DOHH2 (cell line): ENCODE measurements around the gene DHRS7B.

Experiments
- H3F3A ChIP-seq: fragments of 200-600 bp; sonication (generic), shearing (Covaris generic); 2 replicates; pipeline ENCODE4 v1.6.0; 2016; ENCODE audit warnings: antibody characterized with exemption, mild to moderate bottlenecking; ENCODE audit not compliant: control insufficient read depth, insufficient read depth
- H3K27ac ChIP-seq: fragments of 200-600 bp; sonication (generic); 2 replicates; pipeline ENCODE4 v1.5.1; 2014; ENCODE audit warnings: low read depth, mild to moderate bottlenecking, low read length, moderate library complexity
- H3K27me3 ChIP-seq: fragments of 200-600 bp; sonication (generic); 2 replicates; pipeline ENCODE4 v1.6.1; 2014; ENCODE audit warnings: mild to moderate bottlenecking, low read length, mixed read lengths; ENCODE audit not compliant: control insufficient read depth
- H3K36me3 ChIP-seq: fragments of 200-600 bp; sonication (generic); 2 replicates; pipeline ENCODE4 v1.6.1; 2014; ENCODE audit warnings: mild to moderate bottlenecking, low read length, moderate library complexity, mixed read lengths; ENCODE audit not compliant: control insufficient read depth
- H3K4me1 ChIP-seq: fragments of 200-600 bp; sonication (generic); 2 replicates; pipeline ENCODE4 v1.6.1; 2014; ENCODE audit warnings: mild to moderate bottlenecking, low read length, mixed read lengths; ENCODE audit not compliant: control insufficient read depth
- H3K4me2 ChIP-seq: fragments of 200-600 bp; sonication (generic); 2 replicates; pipeline ENCODE4 v1.6.0; 2014; ENCODE audit warnings: mild to moderate bottlenecking, low read length, moderate library complexity
- H3K4me3 ChIP-seq: fragments of 200-600 bp; sonication (generic); 2 replicates; pipeline ENCODE4 v1.5.1; 2014; ENCODE audit warnings: mild to moderate bottlenecking, low read length, mixed read lengths
- H3K79me2 ChIP-seq: fragments of 200-600 bp; sonication (generic); 2 replicates; pipeline ENCODE4 v1.6.1; 2014; ENCODE audit warnings: mild to moderate bottlenecking, low read length, mixed read lengths; ENCODE audit not compliant: control insufficient read depth
- H3K9me2 ChIP-seq: fragments of 200-600 bp; sonication (generic); replicated peaks from 2 replicates; pipeline ENCODE4 v1.6.1; 2014; ENCODE audit warnings: mild to moderate bottlenecking, low read length, mixed read lengths; ENCODE audit not compliant: control insufficient read depth
- H3K9me3 ChIP-seq: fragments of 200-600 bp; sonication (generic); 2 replicates; pipeline ENCODE4 v1.6.1; 2014; ENCODE audit warnings: antibody characterized with exemption, low read length, mixed read lengths; ENCODE audit not compliant: control insufficient read depth, insufficient read depth
- H4K20me1 ChIP-seq: fragments of 200-600 bp; sonication (generic); 2 replicates; pipeline ENCODE4 v1.6.0; 2014; ENCODE audit warnings: low read depth, mild to moderate bottlenecking, antibody characterized with exemption, low read length, moderate library complexity; ENCODE audit not compliant: control insufficient read depth, insufficient read depth
- CTCF ChIP-seq: fragments of 200-600 bp; sonication (generic); IDR thresholded peaks from one replicate; pipeline ENCODE4 v1.5.1; 2014; ENCODE audit warnings: antibody characterized with exemption, mild to moderate bottlenecking, low read depth, low read length; ENCODE audit not compliant: poor library complexity, severe bottlenecking
- EZH2phosphoT487 ChIP-seq: fragments of 200-600 bp; sonication (generic); IDR thresholded peaks from 2 replicates; pipeline ENCODE4 v1.6.1; 2017; ENCODE audit warnings: borderline replicate concordance, mild to moderate bottlenecking, antibody characterized with exemption, low read length, moderate library complexity, mixed read lengths

Gene DHRS7B

GRCh38 chr17:21193031-21193430 is 66.3 kb downstream of the DHRS7B start:
- Histone ChIP-seq H3K9me2 (no peaks in the 10 kb centered on the region), H3K79me2 (peaks cover 10% of the 10 kb centered on the region), H3K36me3 (peaks cover 17% of the 10 kb centered on the region), H3K4me2 (no peak overlapping the region), H3K27ac (no peak overlapping the region), H3K4me1 (no peaks in the 10 kb centered on the region), H3K27me3 (no peaks in the 10 kb centered on the region), H3K4me3 (no peak overlapping the region), H4K20me1 (0 out of 2 replicates have a peak, but pooled peaks cover 2% of the 10 kb centered on the region), H3K9me3 (no peaks in the 10 kb centered on the region), H3F3A (peaks cover 6% of the 10 kb centered on the region; the same call in 1 of the 2 replicates)
- TF ChIP-seq EZH2phosphoT487 (no peak), CTCF (no peak)

GRCh38 chr17:21194226-21194625 is 67.5 kb downstream of the DHRS7B start:
- Histone ChIP-seq H3K27ac (no peak overlapping the region), H3K9me3 (no peaks in the 10 kb centered on the region), H3K27me3 (no peaks in the 10 kb centered on the region), H3K36me3 (peaks cover 26% of the 10 kb centered on the region), H3K79me2 (peaks cover 20% of the 10 kb centered on the region), H3K4me1 (no peaks in the 10 kb centered on the region), H3F3A (peaks cover 6% of the 10 kb centered on the region; the same call in 1 of the 2 replicates), H3K4me3 (no peak overlapping the region), H3K9me2 (no peaks in the 10 kb centered on the region), H3K4me2 (no peak overlapping the region), H4K20me1 (0 out of 2 replicates have a peak, but pooled peaks cover 2% of the 10 kb centered on the region)
- TF ChIP-seq EZH2phosphoT487 (no peak), CTCF (no peak)

- Histone ChIP-seq H3K4me3 (no peak overlapping the region), H3K4me2 (no peak overlapping the region), H3K27me3 (no peaks in the 10 kb centered on the region), H3K79me2 (peaks cover 25% of the 10 kb centered on the region), H4K20me1 (0 out of 2 replicates have a peak, but pooled peaks cover 2% of the 10 kb centered on the region), H3K9me2 (no peaks in the 10 kb centered on the region), H3F3A (peaks cover 6% of the 10 kb centered on the region; the same call in 1 of the 2 replicates), H3K27ac (no peak overlapping the region), H3K4me1 (no peaks in the 10 kb centered on the region), H3K9me3 (no peaks in the 10 kb centered on the region), H3K36me3 (peaks cover 26% of the 10 kb centered on the region)
- TF ChIP-seq EZH2phosphoT487 (no peak), CTCF (no peak)
These were observed 67.9 kb downstream of the DHRS7B start for GRCh38 chr17:21194703-21195102.
